K562 (cell line): Measurements from ENCODE around the gene GNAS-AS1. TPM values are rescaled to one million over a fixed set of nuclear protein-coding genes. Genes with fewer than 3 reads are reported as not detected.

Experiments
- ATAC-seq: fragments of 200-7000 bp; cut with Tn5 transposase; 3 replicates; pipeline ENCODE4 v1.9.1; 2020; ENCODE audit warnings: moderate library complexity
- BruUV-seq: library from RNA; stranded (reverse); fragments of 400-500 nt; replicated peaks from 2 replicates; lab custom pipeline; 2021; lab: Mats Ljungman, UMichigan
- CTCF ChIA-PET: fragments of 300-600 bp; formaldehyde crosslinking; extraction: SDS; loops from one replicate; lab custom pipeline; 2021; ENCODE audit warnings: low intra/inter-chr PET ratio; lab: Yijun Ruan, JAX
- POLR2A ChIA-PET: fragments of 300-600, 350-650 bp; sonication (Branson Sonifier 250); formaldehyde crosslinking; extraction: SDS; loops from one replicate; lab custom pipeline; 2021; ENCODE audit warnings: antibody characterized with exemption, inconsistent platforms; lab: Yijun Ruan, JAX
- DNase-seq, 4 experiments: peaks; one replicate each; pipeline versions ENCODE4 v3.0.0 to v3.0.0-alpha.2; 2011 to 2018; ENCODE audit warnings: low spot score in 3 of 4, mixed read lengths in 3 of 4; ENCODE audit errors: extremely low read depth in 1 of 4
- FAIRE-seq: peaks from 2 replicates; lab custom pipeline; 2011; peaks lifted over from hg19 to GRCh38; lab: Jason Lieb, UNC
- H2AFZ ChIP-seq: 2 replicates; pipeline ENCODE4 v1.6.0; 2011; ENCODE audit warnings: low read depth, low read length, control low read depth, inconsistent platforms
- H3K27ac ChIP-seq: fragments of 200-600 bp; 3 replicates; pipeline ENCODE4 v1.8.0; 2011; ENCODE audit warnings: low read depth, mild to moderate bottlenecking, control low read depth, inconsistent platforms, low read length, moderate library complexity, mixed read lengths; ENCODE audit errors: extremely low read depth
- H3K27me3 ChIP-seq, 2 experiments: fragments of 300-600 bp in 1 of 2; 2 replicates in 1 of 2; 3 replicates in 1 of 2; pipeline versions ENCODE4 v1.6.0 to v1.8.0; 2011; ENCODE audit warnings: inconsistent platforms in 2 of 2, low read length in 2 of 2, mild to moderate bottlenecking in 1 of 2, mixed read lengths in 1 of 2, moderate library complexity in 1 of 2; ENCODE audit not compliant: control insufficient read depth in 2 of 2, insufficient read depth in 2 of 2
- H3K36me3 ChIP-seq: fragments of 300-600 bp; 3 replicates; pipeline ENCODE4 v1.8.0; 2011; ENCODE audit warnings: mild to moderate bottlenecking, low read length, inconsistent platforms; ENCODE audit not compliant: control insufficient read depth, insufficient read depth
- H3K4me1 ChIP-seq, 2 experiments: fragments of 200-600 bp in 1 of 2; replicated peaks in 1 of 2; 2 replicates in 1 of 2; 3 replicates in 1 of 2; pipeline versions ENCODE4 v1.5.1 to v1.8.0; 2011; ENCODE audit warnings: inconsistent platforms in 2 of 2, low read length in 2 of 2, mild to moderate bottlenecking in 1 of 2, mixed read lengths in 1 of 2, moderate library complexity in 1 of 2; ENCODE audit not compliant: control insufficient read depth in 2 of 2, insufficient read depth in 2 of 2
- H3K4me2 ChIP-seq: 2 replicates; pipeline ENCODE4 v1.6.1; 2011; ENCODE audit warnings: low read length, control low read depth, inconsistent platforms, mixed read lengths; ENCODE audit not compliant: insufficient read depth
- H3K4me3 ChIP-seq: fragments of 200-600 bp; sonication (generic), shearing (Covaris generic); 2 replicates; pipeline ENCODE4 v1.5.1; 2016; ENCODE audit warnings: control low read depth, inconsistent platforms
- H3K79me2 ChIP-seq: fragments of 200-600 bp; 3 replicates; pipeline ENCODE4 v1.8.0; 2011; ENCODE audit warnings: low read length, inconsistent platforms; ENCODE audit not compliant: control insufficient read depth, insufficient read depth
- H3K9ac ChIP-seq, 2 experiments: 2 replicates each; pipeline versions ENCODE4 v1.6.0 to v1.6.1; 2011; ENCODE audit warnings: low read depth in 2 of 2, low read length in 2 of 2, control low read depth in 1 of 2, inconsistent platforms in 1 of 2, mild to moderate bottlenecking in 1 of 2, mixed read lengths in 1 of 2; ENCODE audit not compliant: insufficient read depth in 1 of 2
- H3K9me1 ChIP-seq: one replicate; pipeline ENCODE4 v1.6.0; 2011; ENCODE audit warnings: inconsistent platforms, mild to moderate bottlenecking, low read length, moderate library complexity; ENCODE audit not compliant: control insufficient read depth, insufficient read depth
- H3K9me3 ChIP-seq: replicated peaks from 2 replicates; pipeline ENCODE4 v1.5.1; 2011; ENCODE audit warnings: low read depth, low read length, inconsistent platforms; ENCODE audit not compliant: control insufficient read depth, insufficient read depth
- H4K20me1 ChIP-seq: replicated peaks from 2 replicates; pipeline ENCODE4 v1.6.1; 2011; ENCODE audit warnings: low read length, inconsistent platforms, mixed read lengths; ENCODE audit not compliant: control insufficient read depth, insufficient read depth
- HNRNPK ChIP-seq: fragments of 200-400 bp; formaldehyde crosslinking; IDR thresholded peaks from one replicate; pipeline ENCODE4 v1.6.1; 2018; ENCODE audit warnings: mild to moderate bottlenecking, low read depth, low read length; ENCODE audit not compliant: poor library complexity, severe bottlenecking
- KAT8 ChIP-seq: fragments of 450-650 bp; IDR thresholded peaks from 2 replicates; pipeline ENCODE4 v1.6.1; 2016; ENCODE audit warnings: low read depth, mild to moderate bottlenecking
- NONO ChIP-seq, 2 experiments: fragments of 200-400 bp in 1 of 2; fragments of 450-650 bp in 1 of 2; formaldehyde crosslinking in 1 of 2; IDR thresholded peaks; 2 replicates each; pipeline ENCODE4 v1.6.1; 2017; ENCODE audit warnings: low read depth in 2 of 2, mild to moderate bottlenecking in 2 of 2, moderate library complexity in 2 of 2, low read length in 1 of 2
- TEAD4 ChIP-seq, 2 experiments: sonication (generic) in 1 of 2; formaldehyde crosslinking in 1 of 2; IDR thresholded peaks; 2 replicates each; pipeline versions ENCODE4 v1.6.1 to v1.8.0; 2012 to 2022; ENCODE audit warnings: borderline replicate concordance in 1 of 2, inconsistent platforms in 1 of 2, low read length in 1 of 2, mild to moderate bottlenecking in 1 of 2, missing genetic modification reagents in 1 of 2
- YY1 ChIP-seq, 3 experiments: IDR thresholded peaks; 2 replicates each; pipeline ENCODE4 v1.6.1; 2011; ENCODE audit warnings: low read length in 2 of 3, mild to moderate bottlenecking in 2 of 3, moderate library complexity in 2 of 3, borderline replicate concordance in 1 of 3, control low read depth in 1 of 3, low read depth in 1 of 3; ENCODE audit not compliant: insufficient read depth in 3 of 3, insufficient replicate concordance in 2 of 3, control insufficient read depth in 1 of 3, insufficient read length in 1 of 3; ENCODE audit errors: extremely low read depth in 1 of 3
- ZBTB7A ChIP-seq: IDR thresholded peaks from 2 replicates; pipeline ENCODE4 v1.6.1; 2011; ENCODE audit warnings: low read depth, mild to moderate bottlenecking, low read length, moderate library complexity, borderline replicate concordance; ENCODE audit not compliant: control insufficient read depth
- WGBS: fragments of 100-300 bp; shearing (Covaris generic); methylation state at CpG from one replicate; pipeline ENCODE4 v1.1.6; 2016; ENCODE audit warnings: low coverage, mixed read lengths; ENCODE audit not compliant: insufficient coverage; ENCODE audit errors: missing lambda C conversion rate; 5-methylcytosine and 5-hydroxymethylcytosine counted together
- in situ Hi-C: fragments of 300-500 bp; cut with MboI; formaldehyde crosslinking; loops from 4 replicates; pipeline ENCODE4 v1.15.0; 2018; ENCODE audit warnings: inconsistent platforms, mixed read lengths
- intact Hi-C: fragments of 100-400 bp; cut with micrococcal nuclease; formaldehyde crosslinking; loops from 2 replicates; pipeline ENCODE4 v1.14.2; 2022
- polyA plus RNA-seq, 8 experiments: library from polyadenylated mRNA; depleted of rRNA in 4 of 8; stranded (reverse) in 5 of 8; unstranded in 3 of 8; fragments of >200 nt; fragmentation: Nextera tagmentation in 2 of 8; fragmentation: Illumina TruSeq in 1 of 8; extraction: Ambion mirVana in 2 of 8; extraction: Trizol in 1 of 8; gene quantifications; 2 replicates each; pipeline versions ENCODE4 v1.2.1 to v1.2.3, GENCODE V29; 2011 to 2014; ENCODE audit warnings: inconsistent platforms in 1 of 8, missing spikeins in 1 of 8
- total RNA-seq, 7 experiments: library from RNA; depleted of rRNA in 6 of 7; stranded (reverse); fragments of >200 nt in 6 of 7; fragmentation: Illumina TruSeq in 2 of 7; extraction: Trizol in 2 of 7; gene quantifications; 2 replicates each; pipeline versions ENCODE4 v1.2.1 to v1.2.3, GENCODE V29; 2011 to 2021; ENCODE audit warnings: low replicate concordance in 1 of 7

The GNAS-AS1 gene
- total and polyA plus RNA-seq, 9 of the 15 experiments (the other 6 are each of a cell fraction or from before 2014, with no cell fraction given): 0.04 to 2.5 (median 0.25) TPM

DNA sequence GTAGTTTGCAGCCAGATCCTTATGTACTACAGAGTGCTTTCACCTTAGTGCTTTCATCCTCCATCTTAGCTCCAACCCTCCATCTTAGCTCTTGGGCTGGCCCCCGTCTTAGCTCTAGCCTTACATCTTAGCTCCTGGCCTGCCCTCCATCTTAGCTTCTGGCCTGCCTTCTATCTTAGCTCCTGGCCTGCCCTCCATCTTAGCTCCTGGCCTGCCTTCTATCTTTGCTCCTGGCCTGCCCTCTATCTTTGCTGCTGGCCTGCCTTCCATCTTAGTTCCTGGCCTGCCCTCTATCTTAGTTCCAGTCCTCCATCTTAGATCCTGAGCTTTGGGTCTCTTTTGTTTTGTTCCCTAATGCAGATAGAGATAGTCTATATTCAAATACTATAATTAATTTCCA is 23.8 kb upstream of the GNAS-AS1 start:
- no TSS peak for BruUV-seq
- Histone ChIP-seq H3K4me3 (no peak overlapping the region), H3K27ac (no peak overlapping the region), H3K79me2 (no peaks in the 10 kb centered on the region), H3K36me3 (no peaks in the 10 kb centered on the region), H3K4me2 (no peak overlapping the region), H2AFZ (peak overlapping the region; percentile 57), H3K9me1 (no peaks in the 10 kb centered on the region), H4K20me1 (no peaks in the 10 kb centered on the region), H3K27me3 (no peaks in the 10 kb centered on the region), H3K4me1 (peaks cover 0 to 6% of the 10 kb centered on the region in 2 experiments; a peak in 3 of 5 replicates), H3K9ac (no peak overlapping the region), H3K9me3 (no peaks in the 10 kb centered on the region)
- in situ Hi-C loops: no loop called here
- intact Hi-C loops: no loop called here
- DNase-seq (no peak), ATAC-seq (peak; percentile 21; the same call in 2 of the 3 replicates), FAIRE-seq (no peak)
- peak; percentile 64; the same call in 1 of the 2 replicates for TF ChIP-seq KAT8
- peak; percentile 26; the same call in 1 of the 2 replicates for TF ChIP-seq TEAD4 (IDR thresholded peaks at IDR 0.05; ENCODE audit: low read length)
- TF ChIP-seq TEAD4 (CRISPR knock-in tag; IDR thresholded peaks at IDR 0.05; ENCODE audit: borderline replicate concordance): no peak
- no peak for TF ChIP-seq HNRNPK
- peak in 2 of 3 experiments; percentile 61 to 90 for TF ChIP-seq YY1 (IDR thresholded peaks at IDR 0.05; ENCODE audit: borderline replicate concordance in 1 of 3, control insufficient read depth in 1 of 3, extremely low read depth in 1 of 3, insufficient read depth in 3 of 3, insufficient read length in 1 of 3, insufficient replicate concordance in 2 of 3, low read depth in 1 of 3, low read length in 2 of 3)
- TF ChIP-seq NONO (IDR thresholded peaks at IDR 0.05; ENCODE audit: low read depth in 2 of 2, low read length in 1 of 2): no peak
- TF ChIP-seq ZBTB7A: no peak
- ChIA-PET POLR2A (interaction anchor here (0.6 to 0.8 kb wide), 3 partner anchors 9 to 340 kb away, joined by 3 to 5 read pairs (median 3); no protein-coding TSS in a partner anchor), CTCF (no interaction called here)
- 43% methylated on average over 1 of the region's 1 CpG for WGBS
